ENCODE data around the gene SFTA2.

SFTA2 gene

DNA sequence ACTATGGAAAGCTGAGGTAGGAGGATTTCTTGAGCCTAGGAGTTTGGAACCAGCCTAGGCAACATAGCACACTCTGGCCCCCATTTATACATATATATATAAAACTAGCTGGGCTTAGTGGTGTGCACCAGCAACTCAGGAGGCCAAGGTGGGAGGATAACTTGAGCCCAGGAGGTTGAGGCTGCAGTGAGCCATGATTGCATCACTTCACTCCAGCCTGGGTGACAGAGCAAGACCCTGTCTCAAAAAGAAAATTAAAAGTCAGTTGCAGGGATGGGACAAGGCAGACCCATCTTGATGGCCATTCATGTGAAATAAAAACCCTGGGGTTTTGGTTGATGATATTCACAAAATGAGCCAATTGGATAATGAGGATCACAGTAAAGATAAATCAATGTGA is 30.5 kb downstream of the SFTA2 start:
- TF ChIP-seq, protein P1, sequence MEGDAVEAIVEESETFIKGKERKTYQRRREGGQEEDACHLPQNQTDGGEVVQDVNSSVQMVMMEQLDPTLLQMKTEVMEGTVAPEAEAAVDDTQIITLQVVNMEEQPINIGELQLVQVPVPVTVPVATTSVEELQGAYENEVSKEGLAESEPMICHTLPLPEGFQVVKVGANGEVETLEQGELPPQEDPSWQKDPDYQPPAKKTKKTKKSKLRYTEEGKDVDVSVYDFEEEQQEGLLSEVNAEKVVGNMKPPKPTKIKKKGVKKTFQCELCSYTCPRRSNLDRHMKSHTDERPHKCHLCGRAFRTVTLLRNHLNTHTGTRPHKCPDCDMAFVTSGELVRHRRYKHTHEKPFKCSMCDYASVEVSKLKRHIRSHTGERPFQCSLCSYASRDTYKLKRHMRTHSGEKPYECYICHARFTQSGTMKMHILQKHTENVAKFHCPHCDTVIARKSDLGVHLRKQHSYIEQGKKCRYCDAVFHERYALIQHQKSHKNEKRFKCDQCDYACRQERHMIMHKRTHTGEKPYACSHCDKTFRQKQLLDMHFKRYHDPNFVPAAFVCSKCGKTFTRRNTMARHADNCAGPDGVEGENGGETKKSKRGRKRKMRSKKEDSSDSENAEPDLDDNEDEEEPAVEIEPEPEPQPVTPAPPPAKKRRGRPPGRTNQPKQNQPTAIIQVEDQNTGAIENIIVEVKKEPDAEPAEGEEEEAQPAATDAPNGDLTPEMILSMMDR (IDR thresholded peaks at IDR 0.05; ENCODE audit: poor library complexity, severe bottlenecking), result no peak
- ATAC-seq (ENCODE audit: low read depth) (no peak), DNase-seq (ENCODE audit: low spot score) (no peak)
- Histone ChIP-seq H3K36me3 (ENCODE audit: low read depth) (peaks cover 29% of the 10 kb centered on the region), H3K9me3 (ENCODE audit: severe bottlenecking) (no peaks in the 10 kb centered on the region), H3K4me1 (ENCODE audit: insufficient read depth, poor library complexity, severe bottlenecking) (no peaks in the 10 kb centered on the region), H3K4me3 (ENCODE audit: severe bottlenecking) (no peak overlapping the region), H3K27ac (ENCODE audit: poor library complexity, severe bottlenecking) (no peak overlapping the region), H3K27me3 (ENCODE audit: insufficient read depth, poor library complexity, severe bottlenecking) (no peaks in the 10 kb centered on the region)

DNA sequence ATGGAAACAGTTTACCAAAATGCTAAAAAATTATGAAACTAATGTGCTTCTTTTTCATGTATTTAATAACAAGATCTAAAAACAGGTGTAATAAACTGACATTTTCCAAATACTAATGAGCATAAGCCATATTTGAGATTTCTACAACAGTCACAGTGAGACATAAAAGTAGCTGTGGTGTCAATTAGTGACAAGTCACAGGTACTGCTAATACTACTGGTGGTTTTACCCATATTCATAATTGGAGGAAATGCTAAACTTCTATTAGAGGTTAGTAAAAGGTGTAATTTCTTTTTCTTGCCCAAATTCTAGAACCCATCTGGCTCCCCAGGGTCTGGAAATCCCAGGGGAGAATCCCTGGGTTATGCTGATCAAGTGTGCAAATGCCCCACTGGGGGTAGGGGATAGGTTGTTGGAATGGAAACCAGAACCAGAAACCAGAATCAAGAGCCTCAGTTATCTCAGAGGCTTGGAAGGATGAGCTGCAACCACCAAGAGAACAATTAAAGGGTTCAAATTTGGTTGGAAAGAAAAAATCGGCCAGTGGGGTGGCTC is 31.0 kb downstream of the SFTA2 start:
- H3K9me3 ChIP-seq (ENCODE audit: severe bottlenecking), result no peaks in the 10 kb centered on the region
- TF ChIP-seq, protein P1 (IDR thresholded peaks at IDR 0.05; ENCODE audit: poor library complexity, severe bottlenecking), result no peak
- no peaks in the 10 kb centered on the region for H3K27me3 ChIP-seq (ENCODE audit: insufficient read depth, poor library complexity, severe bottlenecking)
- no peak overlapping the region for H3K4me3 ChIP-seq (ENCODE audit: severe bottlenecking)
- peaks cover 34% of the 10 kb centered on the region for H3K36me3 ChIP-seq (ENCODE audit: low read depth)
- ATAC-seq (ENCODE audit: low read depth) (no peak), DNase-seq (ENCODE audit: low spot score) (no peak)
- H3K27ac ChIP-seq (ENCODE audit: poor library complexity, severe bottlenecking), result no peak overlapping the region
- H3K4me1 ChIP-seq (ENCODE audit: insufficient read depth, poor library complexity, severe bottlenecking), result no peaks in the 10 kb centered on the region

DNA sequence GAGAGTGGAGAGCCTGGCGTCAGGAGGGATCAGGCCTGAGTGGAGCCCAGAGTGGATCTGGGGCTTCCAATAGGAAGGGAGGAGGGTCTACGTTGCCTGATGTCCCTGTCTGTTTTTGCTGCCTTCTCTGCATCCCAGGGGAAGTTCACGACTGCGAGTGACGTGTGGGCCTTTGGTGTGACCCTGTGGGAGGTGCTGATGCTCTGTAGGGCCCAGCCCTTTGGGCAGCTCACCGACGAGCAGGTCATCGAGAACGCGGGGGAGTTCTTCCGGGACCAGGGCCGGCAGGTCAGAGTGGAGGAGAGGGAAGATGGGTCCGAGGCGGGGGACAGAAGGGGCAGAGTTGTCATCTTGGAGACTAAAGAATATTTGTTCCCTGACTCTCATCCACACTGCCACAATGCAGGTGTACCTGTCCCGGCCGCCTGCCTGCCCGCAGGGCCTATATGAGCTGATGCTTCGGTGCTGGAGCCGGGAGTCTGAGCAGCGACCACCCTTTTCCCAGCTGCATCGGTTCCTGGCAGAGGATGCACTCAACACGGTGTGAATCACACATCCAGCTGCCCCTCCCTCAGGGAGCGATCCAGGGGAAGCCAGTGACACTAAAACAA is 33.1 kb downstream of the SFTA2 start:
- H3K36me3 ChIP-seq (ENCODE audit: low read depth), result peaks cover 55% of the 10 kb centered on the region
- TF ChIP-seq, protein P1 (IDR thresholded peaks at IDR 0.05; ENCODE audit: poor library complexity, severe bottlenecking), result no peak
- DNase-seq (ENCODE audit: low spot score) (no peak), ATAC-seq (ENCODE audit: low read depth) (no peak)
- no peaks in the 10 kb centered on the region for H3K9me3 ChIP-seq (ENCODE audit: severe bottlenecking)
- H3K4me1 ChIP-seq (ENCODE audit: insufficient read depth, poor library complexity, severe bottlenecking), result no peaks in the 10 kb centered on the region
- H3K4me3 ChIP-seq (ENCODE audit: severe bottlenecking), result no peak overlapping the region
- H3K27ac ChIP-seq (ENCODE audit: poor library complexity, severe bottlenecking), result no peak overlapping the region
- no peaks in the 10 kb centered on the region for H3K27me3 ChIP-seq (ENCODE audit: insufficient read depth, poor library complexity, severe bottlenecking)

DNA sequence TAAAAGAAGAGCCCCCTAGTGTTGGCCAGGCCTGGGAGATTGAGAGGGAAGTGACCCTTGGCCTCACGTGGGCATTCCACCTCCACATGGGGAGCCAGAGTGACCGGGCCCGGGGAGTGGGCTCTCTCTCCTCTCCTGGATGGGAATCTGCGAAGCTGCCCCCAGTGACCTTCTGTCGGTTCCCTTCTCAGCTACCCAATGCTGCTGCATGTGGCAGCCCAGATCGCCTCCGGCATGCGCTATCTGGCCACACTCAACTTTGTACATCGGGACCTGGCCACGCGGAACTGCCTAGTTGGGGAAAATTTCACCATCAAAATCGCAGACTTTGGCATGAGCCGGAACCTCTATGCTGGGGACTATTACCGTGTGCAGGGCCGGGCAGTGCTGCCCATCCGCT is 34.1 kb downstream of the SFTA2 start:
- no peak for DNase-seq (ENCODE audit: low spot score)
- H3K27me3 ChIP-seq (ENCODE audit: insufficient read depth, poor library complexity, severe bottlenecking), result no peaks in the 10 kb centered on the region
- ATAC-seq (ENCODE audit: low read depth), result no peak
- H3K4me1 ChIP-seq (ENCODE audit: insufficient read depth, poor library complexity, severe bottlenecking), result no peaks in the 10 kb centered on the region
- TF ChIP-seq, protein P1 (IDR thresholded peaks at IDR 0.05; ENCODE audit: poor library complexity, severe bottlenecking), result no peak
- H3K9me3 ChIP-seq (ENCODE audit: severe bottlenecking), result no peaks in the 10 kb centered on the region
- no peak overlapping the region for H3K4me3 ChIP-seq (ENCODE audit: severe bottlenecking)
- peaks cover 65% of the 10 kb centered on the region for H3K36me3 ChIP-seq (ENCODE audit: low read depth)
- H3K27ac ChIP-seq (ENCODE audit: poor library complexity, severe bottlenecking), result no peak overlapping the region

DNA sequence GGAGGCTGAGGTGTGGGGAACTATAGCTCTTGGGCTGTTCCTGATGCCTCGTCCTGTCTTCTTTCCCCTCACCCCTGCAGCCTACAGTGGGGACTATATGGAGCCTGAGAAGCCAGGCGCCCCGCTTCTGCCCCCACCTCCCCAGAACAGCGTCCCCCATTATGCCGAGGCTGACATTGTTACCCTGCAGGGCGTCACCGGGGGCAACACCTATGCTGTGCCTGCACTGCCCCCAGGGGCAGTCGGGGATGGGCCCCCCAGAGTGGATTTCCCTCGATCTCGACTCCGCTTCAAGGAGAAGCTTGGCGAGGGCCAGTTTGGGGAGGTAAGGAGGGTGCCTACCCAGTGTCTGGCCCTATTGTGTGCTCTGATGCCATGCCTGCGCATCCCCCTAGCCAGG is 35.4 kb downstream of the SFTA2 start:
- Histone ChIP-seq H3K4me3 (ENCODE audit: severe bottlenecking) (no peak overlapping the region), H3K27me3 (ENCODE audit: insufficient read depth, poor library complexity, severe bottlenecking) (no peaks in the 10 kb centered on the region), H3K36me3 (ENCODE audit: low read depth) (peaks cover 78% of the 10 kb centered on the region), H3K27ac (ENCODE audit: poor library complexity, severe bottlenecking) (no peak overlapping the region), H3K9me3 (ENCODE audit: severe bottlenecking) (no peaks in the 10 kb centered on the region), H3K4me1 (ENCODE audit: insufficient read depth, poor library complexity, severe bottlenecking) (no peaks in the 10 kb centered on the region)
- ATAC-seq (ENCODE audit: low read depth) (no peak), DNase-seq (ENCODE audit: low spot score) (no peak)
- TF ChIP-seq, protein P1 (IDR thresholded peaks at IDR 0.05; ENCODE audit: poor library complexity, severe bottlenecking), result no peak
